K562 (cell line): ENCODE measurements around the gene ABR.

Experiments
- FOS ChIP-seq: IDR thresholded peaks from 3 replicates; pipeline ENCODE4 v1.6.1; 2011; ENCODE audit not compliant: insufficient read length; ENCODE audit errors: extremely low read depth
- JUNB ChIP-seq: fragments of 450-650 bp; formaldehyde crosslinking; conservative IDR thresholded peaks from 2 replicates; pipeline ENCODE4 v1.4.0; 2020; ENCODE audit warnings: mild to moderate bottlenecking

- no peak for TF ChIP-seq JUNB
- no peak for TF ChIP-seq FOS
Measured at GRCh38 chr17:1045456-1045855, 134.3 kb downstream of the ABR start.
